ENCODE data around the gene CHST13.

Gene CHST13

GRCh38 chr3:126516936-126517290 is 7.0 kb upstream of the CHST13 start:
- no peak overlapping the region for H4K12ac ChIP-seq (ENCODE audit: low read depth, low read length)
- no peak overlapping the region for H2AFZ ChIP-seq (ENCODE audit: insufficient read depth, low read length, poor library complexity)
- H3K27me3 ChIP-seq (ENCODE audit: insufficient read depth, low read length) = no peaks in the 10 kb centered on the region
- H4K8ac ChIP-seq (ENCODE audit: low read depth, low read length) = no peak overlapping the region
- H3K36me3 ChIP-seq (ENCODE audit: control insufficient read depth in 1 of 2, insufficient read depth in 2 of 2, low read length in 2 of 2) = no peaks in the 10 kb centered on the region
- H3K79me2 ChIP-seq (ENCODE audit: control insufficient read depth, insufficient read depth, low read length, poor library complexity) = no peaks in the 10 kb centered on the region
- no peaks in the 10 kb centered on the region for H3K4me1 ChIP-seq (ENCODE audit: control insufficient read depth in 1 of 2, insufficient read depth in 2 of 2, low read length in 2 of 2)
- peaks cover 8% of the 10 kb centered on the region for H3K9me3 ChIP-seq (ENCODE audit: insufficient read depth, low read depth, low read length)
- H2BK5ac ChIP-seq (ENCODE audit: low read depth, low read length, poor library complexity) = no peak overlapping the region
- no peak overlapping the region for H3K4me2 ChIP-seq (ENCODE audit: low read length)
- no peak overlapping the region for H3K23ac ChIP-seq (ENCODE audit: low read length)
- H3K4ac ChIP-seq (ENCODE audit: low read depth, low read length) = no peak overlapping the region
- H3K27ac ChIP-seq (ENCODE audit: low read depth, low read length) = no peak overlapping the region
- no peaks in the 10 kb centered on the region for H3K79me1 ChIP-seq (ENCODE audit: low read length)
- no peak overlapping the region for H2BK120ac ChIP-seq (ENCODE audit: insufficient read depth, low read length, poor library complexity)
- no peak overlapping the region for H3K9ac ChIP-seq (ENCODE audit: low read length)
- H3K18ac ChIP-seq (ENCODE audit: low read length) = no peak overlapping the region
- no peak overlapping the region for H2AK5ac ChIP-seq (ENCODE audit: low read length)
- no peak overlapping the region for H3K14ac ChIP-seq (ENCODE audit: low read length)
- DNase-seq = no peak
- no peak overlapping the region for H2BK12ac ChIP-seq (ENCODE audit: low read length)
- WGBS (ENCODE audit: extremely low coverage, insufficient coverage, insufficient read length) = no CpG with 5 or more reads among the region's 9 CpGs
- no peak overlapping the region for H3K4me3 ChIP-seq (ENCODE audit: low read depth, low read length)
- no peak overlapping the region for H4K91ac ChIP-seq (ENCODE audit: low read depth, low read length)

GRCh38 chr3:126517291-126517951 is 6.5 kb upstream of the CHST13 start, which contains the start of gene UROC1:
Gene UROC1, minus strand, starts transcription at chr3:126517773. Its CDS starts 54 bp downstream, at chr3:126517719.
- no peaks in the 10 kb centered on the region for H3K36me3 ChIP-seq (ENCODE audit: control insufficient read depth in 1 of 2, insufficient read depth in 2 of 2, low read length in 2 of 2)
- no peak within 1 kb of the TSS for H2AFZ ChIP-seq (ENCODE audit: insufficient read depth, low read length, poor library complexity)
- H4K12ac ChIP-seq (ENCODE audit: low read depth, low read length) = no peak within 1 kb of the TSS
- no peak within 1 kb of the TSS for H4K8ac ChIP-seq (ENCODE audit: low read depth, low read length)
- no peak within 1 kb of the TSS for H3K4ac ChIP-seq (ENCODE audit: low read depth, low read length)
- no peak within 1 kb of the TSS for H3K9ac ChIP-seq (ENCODE audit: low read length)
- no peak within 1 kb of the TSS for H2BK5ac ChIP-seq (ENCODE audit: low read depth, low read length, poor library complexity)
- H3K4me1 ChIP-seq (ENCODE audit: control insufficient read depth in 1 of 2, insufficient read depth in 2 of 2, low read length in 2 of 2) = no peaks in the 10 kb centered on the region
- H3K23ac ChIP-seq (ENCODE audit: low read length) = no peak within 1 kb of the TSS
- no peak within 1 kb of the TSS for H2BK12ac ChIP-seq (ENCODE audit: low read length)
- H3K79me1 ChIP-seq (ENCODE audit: low read length) = no peaks in the 10 kb centered on the region
- no peak within 1 kb of the TSS for H4K91ac ChIP-seq (ENCODE audit: low read depth, low read length)
- no peak within 1 kb of the TSS for H3K4me2 ChIP-seq (ENCODE audit: low read length)
- H3K27ac ChIP-seq (ENCODE audit: low read depth, low read length) = no peak within 1 kb of the TSS
- H3K4me3 ChIP-seq (ENCODE audit: low read depth, low read length) = no peak within 1 kb of the TSS
- no peak within 1 kb of the TSS for H3K18ac ChIP-seq (ENCODE audit: low read length)
- no peak within 1 kb of the TSS for H2AK5ac ChIP-seq (ENCODE audit: low read length)
- no peak for DNase-seq
- no CpG with 5 or more reads among the region's 16 CpGs for WGBS (ENCODE audit: extremely low coverage, insufficient coverage, insufficient read length)
- peaks cover 8% of the 10 kb centered on the region for H3K9me3 ChIP-seq (ENCODE audit: insufficient read depth, low read depth, low read length)
- H3K27me3 ChIP-seq (ENCODE audit: insufficient read depth, low read length) = no peaks in the 10 kb centered on the region
- no peaks in the 10 kb centered on the region for H3K79me2 ChIP-seq (ENCODE audit: control insufficient read depth, insufficient read depth, low read length, poor library complexity)
- no peak within 1 kb of the TSS for H3K14ac ChIP-seq (ENCODE audit: low read length)
- H2BK120ac ChIP-seq (ENCODE audit: insufficient read depth, low read length, poor library complexity) = no peak within 1 kb of the TSS

GRCh38 chr3:126517986-126518778 is 5.8 kb upstream of the CHST13 start:
- peaks cover 8% of the 10 kb centered on the region for H3K9me3 ChIP-seq (ENCODE audit: insufficient read depth, low read depth, low read length)
- H3K4ac ChIP-seq (ENCODE audit: low read depth, low read length) = no peak overlapping the region
- no peak overlapping the region for H3K4me2 ChIP-seq (ENCODE audit: low read length)
- H4K91ac ChIP-seq (ENCODE audit: low read depth, low read length) = no peak overlapping the region
- H3K23ac ChIP-seq (ENCODE audit: low read length) = no peak overlapping the region
- no peak overlapping the region for H4K8ac ChIP-seq (ENCODE audit: low read depth, low read length)
- H2BK120ac ChIP-seq (ENCODE audit: insufficient read depth, low read length, poor library complexity) = no peak overlapping the region
- H3K27ac ChIP-seq (ENCODE audit: low read depth, low read length) = no peak overlapping the region
- H3K27me3 ChIP-seq (ENCODE audit: insufficient read depth, low read length) = peaks cover 4% of the 10 kb centered on the region
- DNase-seq = no peak
- H4K12ac ChIP-seq (ENCODE audit: low read depth, low read length) = no peak overlapping the region
- no peak overlapping the region for H3K14ac ChIP-seq (ENCODE audit: low read length)
- H2AK5ac ChIP-seq (ENCODE audit: low read length) = no peak overlapping the region
- no peak overlapping the region for H2BK12ac ChIP-seq (ENCODE audit: low read length)
- H2AFZ ChIP-seq (ENCODE audit: insufficient read depth, low read length, poor library complexity) = no peak overlapping the region
- no peaks in the 10 kb centered on the region for H3K36me3 ChIP-seq (ENCODE audit: control insufficient read depth in 1 of 2, insufficient read depth in 2 of 2, low read length in 2 of 2)
- no peak overlapping the region for H3K9ac ChIP-seq (ENCODE audit: low read length)
- no peak overlapping the region for H3K4me3 ChIP-seq (ENCODE audit: low read depth, low read length)
- H3K4me1 ChIP-seq (ENCODE audit: control insufficient read depth in 1 of 2, insufficient read depth in 2 of 2, low read length in 2 of 2) = no peaks in the 10 kb centered on the region
- H3K79me2 ChIP-seq (ENCODE audit: control insufficient read depth, insufficient read depth, low read length, poor library complexity) = no peaks in the 10 kb centered on the region
- H3K18ac ChIP-seq (ENCODE audit: low read length) = no peak overlapping the region
- H3K79me1 ChIP-seq (ENCODE audit: low read length) = no peaks in the 10 kb centered on the region
- no CpG with 5 or more reads among the region's 15 CpGs for WGBS (ENCODE audit: extremely low coverage, insufficient coverage, insufficient read length)
- no peak overlapping the region for H2BK5ac ChIP-seq (ENCODE audit: low read depth, low read length, poor library complexity)

- Histone ChIP-seq H2BK12ac (ENCODE audit: low read length) (no peak overlapping the region), H3K36me3 (ENCODE audit: control insufficient read depth in 1 of 2, insufficient read depth in 2 of 2, low read length in 2 of 2) (no peaks in the 10 kb centered on the region), H3K9ac (ENCODE audit: low read length) (no peak overlapping the region), H2AFZ (ENCODE audit: insufficient read depth, low read length, poor library complexity) (no peak overlapping the region), H3K4me3 (ENCODE audit: low read depth, low read length) (no peak overlapping the region), H3K4me1 (ENCODE audit: control insufficient read depth in 1 of 2, insufficient read depth in 2 of 2, low read length in 2 of 2) (peaks cover 0 to under 1% of the 10 kb centered on the region in 2 experiments), H3K27ac (ENCODE audit: low read depth, low read length) (no peak overlapping the region), H3K4me2 (ENCODE audit: low read length) (no peak overlapping the region), H2BK5ac (ENCODE audit: low read depth, low read length, poor library complexity) (no peak overlapping the region), H3K9me3 (ENCODE audit: insufficient read depth, low read depth, low read length) (peaks cover 8% of the 10 kb centered on the region), H3K4ac (ENCODE audit: low read depth, low read length) (no peak overlapping the region), H3K79me2 (ENCODE audit: control insufficient read depth, insufficient read depth, low read length, poor library complexity) (no peaks in the 10 kb centered on the region), H3K23ac (ENCODE audit: low read length) (no peak overlapping the region), H3K14ac (ENCODE audit: low read length) (no peak overlapping the region), H3K79me1 (ENCODE audit: low read length) (no peaks in the 10 kb centered on the region), H4K8ac (ENCODE audit: low read depth, low read length) (no peak overlapping the region), H2BK120ac (ENCODE audit: insufficient read depth, low read length, poor library complexity) (no peak overlapping the region), H2AK5ac (ENCODE audit: low read length) (no peak overlapping the region), H3K27me3 (ENCODE audit: insufficient read depth, low read length) (peaks cover 10% of the 10 kb centered on the region), H3K18ac (ENCODE audit: low read length) (no peak overlapping the region), H4K12ac (ENCODE audit: low read depth, low read length) (no peak overlapping the region), H4K91ac (ENCODE audit: low read depth, low read length) (no peak overlapping the region)
- no peak for DNase-seq
- no CpG with 5 or more reads among the region's 4 CpGs for WGBS (ENCODE audit: extremely low coverage, insufficient coverage, insufficient read length)
Observed at GRCh38 chr3:126518779-126519177, 5.2 kb upstream of the CHST13 start.

All from trophoblast cell (in vitro differentiated cells and primary cell).